ENCODE data around the gene HFE. TPM values are rescaled to one million over a fixed set of nuclear protein-coding genes. Genes with fewer than 3 reads are reported as not detected.

Gene HFE
- total and polyA plus RNA-seq, 2 of the 13 experiments (the other 11 are each of a cell fraction or from before 2014, with no cell fraction given) = 3.7 to 6.3 TPM

- TF ChIP-seq ZNF253 (CRISPR knock-in tag; IDR thresholded peaks at IDR 0.05; ENCODE audit: borderline replicate concordance) = no peak
- 0 out of 2 replicates have a peak, but pooled peaks have one; percentile 25 for TF ChIP-seq ZSCAN25 (CRISPR knock-in tag; IDR thresholded peaks at IDR 0.05)
- no peak for TF ChIP-seq TAF15 (IDR thresholded peaks at IDR 0.05; ENCODE audit: low read depth, low read length, poor library complexity, severe bottlenecking)
- peak; percentile 54 for TF ChIP-seq ARID5B (CRISPR knock-in tag; IDR thresholded peaks at IDR 0.05)
- TF ChIP-seq ATF7 (IDR thresholded peaks at IDR 0.05) = no peak
- no peak for TF ChIP-seq ATF7 (CRISPR knock-in tag; IDR thresholded peaks at IDR 0.05)
- no peak for TF ChIP-seq REXO4 (CRISPR knock-in tag; IDR thresholded peaks at IDR 0.05; ENCODE audit: borderline replicate concordance)
- TF ChIP-seq CREB1 (IDR thresholded peaks at IDR 0.05) = 0 out of 2 replicates have a peak, but pooled peaks have one; percentile 3
- peak; percentile 75 for TF ChIP-seq CREB1 (CRISPR knock-in tag; IDR thresholded peaks at IDR 0.05)
- 0 out of 2 replicates have a peak, but pooled peaks have one; percentile 44 for TF ChIP-seq ZNF501 (CRISPR knock-in tag; IDR thresholded peaks at IDR 0.05)
- TF ChIP-seq ZNF790 (CRISPR knock-in tag; IDR thresholded peaks at IDR 0.05; ENCODE audit: borderline replicate concordance) = 0 out of 2 replicates have a peak, but pooled peaks have one; percentile 32
- TF ChIP-seq FOXK2 (IDR thresholded peaks at IDR 0.05) = peak; percentile 74
- no peak for TF ChIP-seq TP53 (CRISPR knock-in tag; conservative IDR thresholded peaks at IDR 0.05)
- peak; percentile 34; the same call in 1 of the 2 replicates for TF ChIP-seq NCOR1 (IDR thresholded peaks at IDR 0.05; ENCODE audit: borderline replicate concordance, low read length)
- TF ChIP-seq ZNF703 (CRISPR knock-in tag; IDR thresholded peaks at IDR 0.05; ENCODE audit: borderline replicate concordance) = no peak
- TF ChIP-seq ZNF644 (CRISPR knock-in tag; IDR thresholded peaks at IDR 0.05; ENCODE audit: low read depth) = 0 out of 2 replicates have a peak, but pooled peaks have one; percentile 16
- TF ChIP-seq NCOA2 (CRISPR knock-in tag; IDR thresholded peaks at IDR 0.05) = peak; percentile 14; the same call in 1 of the 2 replicates
- TF ChIP-seq NFYB (CRISPR knock-in tag; IDR thresholded peaks at IDR 0.05) = peak; percentile 27; the same call in 1 of the 2 replicates
- no peak for TF ChIP-seq RBM39 (IDR thresholded peaks at IDR 0.05; ENCODE audit: low read depth, low read length, poor library complexity, severe bottlenecking)
- peak; percentile 47; the same call in 1 of the 2 replicates for TF ChIP-seq TBX2 (CRISPR knock-in tag; IDR thresholded peaks at IDR 0.05; ENCODE audit: borderline replicate concordance)
- peak; percentile 68; the same call in 1 of the 2 replicates for TF ChIP-seq MYPOP (CRISPR knock-in tag; IDR thresholded peaks at IDR 0.05)
- no peak for TF ChIP-seq ZNF607 (CRISPR knock-in tag; IDR thresholded peaks at IDR 0.05; ENCODE audit: borderline replicate concordance)
- TF ChIP-seq NR0B2 (CRISPR knock-in tag; IDR thresholded peaks at IDR 0.05) = no peak
These were observed 34.1 kb downstream of the HFE start (continued) for GRCh38 chr6:26121141-26122004.
